Activated CD4-positive, alpha-beta T cell treated with anti-CD3 and anti-CD28 coated beads, Interleukin-2, amount 10 ng/mL, durations not matched to agents 7 days and 5 days (primary cell): ENCODE data around the gene ARHGAP15. TPM values are rescaled to one million over a fixed set of nuclear protein-coding genes. Genes with fewer than 3 reads are reported as not detected.

Experiments used
- CTCF ChIA-PET: fragments of 350-600 bp; sonication (Branson Sonifier 250); formaldehyde crosslinking; loops from one replicate; lab custom pipeline; 2021; ENCODE audit warnings: antibody characterized with exemption; lab: Charles Lee
- POLR2A ChIA-PET: fragments of 350-600 bp; sonication (Branson Sonifier 250); formaldehyde crosslinking; loops from one replicate; lab custom pipeline; 2021; ENCODE audit warnings: antibody characterized with exemption; lab: Charles Lee
- DNase-seq: peaks from one replicate; pipeline ENCODE4 v3.0.0-alpha.2; 2020
- H3K27ac Mint-ChIP-seq: one replicate; pipeline ENCODE4 v1.8.0; 2021; ENCODE audit warnings: mild to moderate bottlenecking, moderate library complexity, mixed read lengths
- H3K27me3 Mint-ChIP-seq: one replicate; pipeline ENCODE4 v1.8.0; 2021; ENCODE audit warnings: mixed read lengths
- H3K36me3 Mint-ChIP-seq: one replicate; pipeline ENCODE4 v1.8.0; 2021; ENCODE audit warnings: low read depth, mixed read lengths
- H3K4me1 Mint-ChIP-seq: one replicate; pipeline ENCODE4 v1.8.0; 2021; ENCODE audit warnings: mixed read lengths
- H3K4me3 Mint-ChIP-seq: one replicate; pipeline ENCODE4 v1.8.0; 2021; ENCODE audit warnings: mild to moderate bottlenecking, moderate library complexity, mixed read lengths
- H3K9me3 Mint-ChIP-seq: one replicate; pipeline ENCODE4 v1.8.0; 2021; ENCODE audit warnings: mixed read lengths
- total RNA-seq, 2 experiments: library from RNA; stranded (reverse); gene quantifications; one replicate each; pipeline ENCODE4 v1.2.3, GENCODE V29; 2021

ARHGAP15 gene
- total RNA-seq, 2 experiments from 2014 or later: 189 to 197 TPM

GRCh38 chr2:143796051-143796450 lies 666.8 kb downstream of the ARHGAP15 start:
- H3K27me3 Mint-ChIP-seq: peaks cover 4% of the 10 kb centered on the region
- no peaks in the 10 kb centered on the region for H3K4me1 Mint-ChIP-seq
- no peak overlapping the region for H3K4me3 Mint-ChIP-seq
- ChIA-PET CTCF (no interaction called here), POLR2A (no interaction called here)
- H3K36me3 Mint-ChIP-seq: no peaks in the 10 kb centered on the region
- no peak for DNase-seq
- no peak overlapping the region for H3K27ac Mint-ChIP-seq
- peaks cover 2% of the 10 kb centered on the region for H3K9me3 Mint-ChIP-seq

GRCh38 chr2:143801561-143801960 lies 672.3 kb downstream of the ARHGAP15 start:
- DNase-seq: no peak
- H3K4me3 Mint-ChIP-seq: no peak overlapping the region
- H3K27me3 Mint-ChIP-seq: no peaks in the 10 kb centered on the region
- CTCF ChIA-PET: interaction anchor here (0.6 kb wide), 1 partner anchor 1266 kb away, joined by 3 read pairs; no protein-coding TSS in a partner anchor
- peaks cover 2% of the 10 kb centered on the region for H3K36me3 Mint-ChIP-seq
- no peak overlapping the region for H3K27ac Mint-ChIP-seq
- POLR2A ChIA-PET: no interaction called here
- H3K9me3 Mint-ChIP-seq: peaks cover 4% of the 10 kb centered on the region
- H3K4me1 Mint-ChIP-seq: peaks cover 8% of the 10 kb centered on the region

- H3K36me3 Mint-ChIP-seq: peaks cover 2% of the 10 kb centered on the region
- no peaks in the 10 kb centered on the region for H3K27me3 Mint-ChIP-seq
- no peak overlapping the region for H3K4me3 Mint-ChIP-seq
- ChIA-PET POLR2A (no interaction called here), CTCF (interaction anchor here (0.6 kb wide), 1 partner anchor 1267 kb away, joined by 3 read pairs; no protein-coding TSS in a partner anchor)
- H3K9me3 Mint-ChIP-seq: peaks cover 4% of the 10 kb centered on the region
- peaks cover 8% of the 10 kb centered on the region for H3K4me1 Mint-ChIP-seq
- no peak for DNase-seq
- no peak overlapping the region for H3K27ac Mint-ChIP-seq
Observed at GRCh38 chr2:143802242-143802641, 673.0 kb downstream of the ARHGAP15 start.

GRCh38 chr2:143802871-143803650 lies 673.8 kb downstream of the ARHGAP15 start:
- no peaks in the 10 kb centered on the region for H3K27me3 Mint-ChIP-seq
- DNase-seq: no peak
- ChIA-PET CTCF (interaction anchor here (0.7 kb wide), 2 partner anchors 9 to 714 kb away, joined by 3 to 4 read pairs; no protein-coding TSS in a partner anchor), POLR2A (no interaction called here)
- H3K36me3 Mint-ChIP-seq: peaks cover 2% of the 10 kb centered on the region
- H3K4me3 Mint-ChIP-seq: no peak overlapping the region
- H3K9me3 Mint-ChIP-seq: peaks cover 4% of the 10 kb centered on the region
- no peak overlapping the region for H3K27ac Mint-ChIP-seq
- H3K4me1 Mint-ChIP-seq: peaks cover 8% of the 10 kb centered on the region

- CTCF ChIA-PET: interaction anchor here (0.7 kb wide), 1 partner anchor 9 kb away, joined by 3 read pairs; no protein-coding TSS in a partner anchor
Observed at GRCh38 chr2:143803936-143804335, 674.7 kb downstream of the ARHGAP15 start.

GRCh38 chr2:143805666-143806065 lies 676.4 kb downstream of the ARHGAP15 start:
- Mint-ChIP-seq H3K27me3 (no peaks in the 10 kb centered on the region), H3K4me3 (no peak overlapping the region), H3K36me3 (peaks cover 2% of the 10 kb centered on the region), H3K27ac (no peak overlapping the region), H3K9me3 (peaks cover 7% of the 10 kb centered on the region), H3K4me1 (peaks cover 8% of the 10 kb centered on the region)
- POLR2A ChIA-PET: no interaction called here
- no peak for DNase-seq
- CTCF ChIA-PET: interaction anchor here (1.3 kb wide), 1 partner anchor 15 kb away, joined by 3 read pairs; no protein-coding TSS in a partner anchor

More at GRCh38 chr2:143803936-143804335, 674.7 kb downstream of the ARHGAP15 start:
- Mint-ChIP-seq H3K27me3 (no peaks in the 10 kb centered on the region), H3K4me3 (no peak overlapping the region), H3K27ac (no peak overlapping the region), H3K9me3 (peaks cover 7% of the 10 kb centered on the region), H3K4me1 (peaks cover 8% of the 10 kb centered on the region), H3K36me3 (peaks cover 2% of the 10 kb centered on the region)
- DNase-seq: no peak
- POLR2A ChIA-PET: no interaction called here

- H3K36me3 Mint-ChIP-seq: no peaks in the 10 kb centered on the region
- ChIA-PET POLR2A (no interaction called here), CTCF (no interaction called here)
- H3K4me3 Mint-ChIP-seq: no peak overlapping the region
- DNase-seq: no peak
- peaks cover 3% of the 10 kb centered on the region for H3K9me3 Mint-ChIP-seq
- peaks cover 8% of the 10 kb centered on the region for H3K4me1 Mint-ChIP-seq
- no peaks in the 10 kb centered on the region for H3K27me3 Mint-ChIP-seq
- H3K27ac Mint-ChIP-seq: no peak overlapping the region
Observed at GRCh38 chr2:143807192-143807591, 678.0 kb downstream of the ARHGAP15 start.

- Mint-ChIP-seq H3K4me3 (no peak overlapping the region), H3K27me3 (no peaks in the 10 kb centered on the region), H3K9me3 (peaks cover 3% of the 10 kb centered on the region), H3K4me1 (peaks cover 7% of the 10 kb centered on the region), H3K27ac (no peak overlapping the region), H3K36me3 (no peaks in the 10 kb centered on the region)
- no peak for DNase-seq
- ChIA-PET POLR2A (no interaction called here), CTCF (no interaction called here)
Observed at GRCh38 chr2:143807671-143808070, 678.5 kb downstream of the ARHGAP15 start.

- POLR2A ChIA-PET: no interaction called here
- Mint-ChIP-seq H3K4me1 (peaks cover 2% of the 10 kb centered on the region), H3K9me3 (peaks cover 3% of the 10 kb centered on the region), H3K36me3 (no peaks in the 10 kb centered on the region), H3K27me3 (no peaks in the 10 kb centered on the region), H3K4me3 (no peak overlapping the region), H3K27ac (no peak overlapping the region)
- DNase-seq: no peak
- CTCF ChIA-PET: no interaction called here
Observed at GRCh38 chr2:143808166-143808565, 678.9 kb downstream of the ARHGAP15 start.

- Mint-ChIP-seq H3K4me3 (no peak overlapping the region), H3K9me3 (no peaks in the 10 kb centered on the region), H3K4me1 (no peaks in the 10 kb centered on the region), H3K27me3 (peaks cover under 1% of the 10 kb centered on the region), H3K36me3 (no peaks in the 10 kb centered on the region), H3K27ac (no peak overlapping the region)
- ChIA-PET POLR2A (no interaction called here), CTCF (no interaction called here)
- DNase-seq: no peak
Observed at GRCh38 chr2:143815082-143815481, 685.9 kb downstream of the ARHGAP15 start.

GRCh38 chr2:143816916-143817315 lies 687.7 kb downstream of the ARHGAP15 start:
- Mint-ChIP-seq H3K36me3 (no peaks in the 10 kb centered on the region), H3K4me3 (no peak overlapping the region), H3K27ac (no peak overlapping the region), H3K27me3 (peaks cover 7% of the 10 kb centered on the region), H3K4me1 (no peaks in the 10 kb centered on the region), H3K9me3 (no peaks in the 10 kb centered on the region)
- no peak for DNase-seq
- CTCF ChIA-PET: no interaction called here
- POLR2A ChIA-PET: no interaction called here
